Neural cell (in vitro differentiated cells): ENCODE data around the gene IGSF21. TPM values are rescaled to one million over a fixed set of nuclear protein-coding genes. Genes with fewer than 3 reads are reported as not detected.

Experiments
- H2AFZ ChIP-seq: fragments of 200-600, 300-800 bp; sonication (generic), shearing (Covaris generic); 2 replicates; pipeline ENCODE4 v1.6.0; 2014; ENCODE audit warnings: low read depth, mild to moderate bottlenecking, antibody characterized with exemption, low read length, moderate library complexity
- H3F3A ChIP-seq: fragments of 200-600 bp; shearing (Covaris generic); 2 replicates; pipeline ENCODE4 v1.6.1; 2016; ENCODE audit warnings: mild to moderate bottlenecking, moderate library complexity, mixed read lengths, antibody characterized with exemption, low read length; ENCODE audit not compliant: insufficient read depth, poor library complexity, severe bottlenecking
- H3K27ac ChIP-seq: fragments of 200-600, 300-800 bp; sonication (generic), shearing (Covaris generic); 2 replicates; pipeline ENCODE4 v1.5.1; 2014; ENCODE audit warnings: mild to moderate bottlenecking, low read length, moderate library complexity
- H3K27me3 ChIP-seq: fragments of 300-800, 200-600 bp; sonication (generic), shearing (Covaris generic); 2 replicates; pipeline ENCODE4 v1.6.0; 2014; ENCODE audit warnings: mild to moderate bottlenecking, low read depth, low read length, moderate library complexity; ENCODE audit not compliant: insufficient read depth
- H3K36me3 ChIP-seq: fragments of 300-800, 200-600 bp; sonication (generic), shearing (Covaris generic); 2 replicates; pipeline ENCODE4 v1.5.1; 2014; ENCODE audit warnings: mild to moderate bottlenecking, antibody characterized with exemption, low read length, moderate library complexity; ENCODE audit not compliant: insufficient read depth
- H3K4me2 ChIP-seq: fragments of 300-800, 200-600 bp; sonication (generic), shearing (Covaris generic); 2 replicates; pipeline ENCODE4 v1.6.0; 2014; ENCODE audit warnings: mild to moderate bottlenecking, low read length
- H3K4me3 ChIP-seq: fragments of 300-800, 200-600 bp; sonication (generic), shearing (Covaris generic); 2 replicates; pipeline ENCODE4 v1.5.1; 2014; ENCODE audit warnings: mild to moderate bottlenecking, low read length, moderate library complexity
- H3K79me2 ChIP-seq: fragments of 200-600 bp; shearing (Covaris generic); replicated peaks from 2 replicates; pipeline ENCODE4 v1.6.0; 2014; ENCODE audit warnings: mild to moderate bottlenecking, low read length, moderate library complexity; ENCODE audit not compliant: insufficient read depth
- H3K9ac ChIP-seq: fragments of 300-800, 200-600 bp; sonication (generic), shearing (Covaris generic); 2 replicates; pipeline ENCODE4 v1.6.1; 2016; ENCODE audit warnings: mild to moderate bottlenecking, low read length, mixed read lengths
- H3K9me2 ChIP-seq: fragments of 200-600 bp; shearing (Covaris generic); 2 replicates; pipeline ENCODE4 v1.6.1; 2016; ENCODE audit warnings: mild to moderate bottlenecking, low read length, mixed read lengths; ENCODE audit not compliant: insufficient read depth
- H3K9me3 ChIP-seq: fragments of 200-600, 300-800 bp; sonication (generic), shearing (Covaris generic); 2 replicates; pipeline ENCODE4 v1.6.1; 2016; ENCODE audit warnings: mild to moderate bottlenecking, mixed run types, low read length, moderate library complexity, mixed read lengths
- H4K20me1 ChIP-seq: fragments of 200-600 bp; shearing (Covaris generic); 2 replicates; pipeline ENCODE4 v1.6.1; 2016; ENCODE audit warnings: mild to moderate bottlenecking, mixed run types; ENCODE audit not compliant: insufficient read depth
- MXI1 ChIP-seq: fragments of 450-650 bp; conservative IDR thresholded peaks from 2 replicates; pipeline ENCODE4 v1.6.1; 2014; ENCODE audit warnings: antibody characterized with exemption, mild to moderate bottlenecking; ENCODE audit not compliant: poor library complexity, severe bottlenecking
- POLR2AphosphoS5 ChIP-seq: IDR thresholded peaks from 2 replicates; pipeline ENCODE4 v1.6.1; 2012
- TAF1 ChIP-seq: IDR thresholded peaks from 2 replicates; pipeline ENCODE4 v1.6.1; 2012; ENCODE audit warnings: low read depth
- polyA plus RNA-seq: library from polyadenylated mRNA; depleted of rRNA; stranded (reverse); fragments of >200 nt; gene quantifications from 2 replicates; pipeline ENCODE4 v1.2.3, GENCODE V29; 2014
- TF ChIP-seq, protein P1 (sequence below): fragments of 450-650 bp; IDR thresholded peaks from 2 replicates; pipeline ENCODE4 v1.5.1; 2014; ENCODE audit warnings: antibody characterized with exemption, mild to moderate bottlenecking, moderate library complexity; ENCODE audit not compliant: poor library complexity, severe bottlenecking
- TF ChIP-seq, protein P2 (sequence below): IDR thresholded peaks from 2 replicates; pipeline ENCODE4 v1.6.1; 2012; ENCODE audit warnings: borderline replicate concordance

Gene IGSF21
- polyA plus RNA-seq, 1 donor from 2014 or later: 2.4 TPM

GRCh38 chr1:18341291-18342069 is 233.9 kb downstream of the IGSF21 start:
- no peak for TF ChIP-seq MXI1
- no peak for TF ChIP-seq POLR2AphosphoS5
- no peak overlapping the region for H3K9ac ChIP-seq
- no peaks in the 10 kb centered on the region for H3F3A ChIP-seq
- H3K79me2 ChIP-seq: no peaks in the 10 kb centered on the region
- H3K27me3 ChIP-seq: no peaks in the 10 kb centered on the region
- H3K9me2 ChIP-seq: no peaks in the 10 kb centered on the region
- no peak overlapping the region for H3K27ac ChIP-seq
- H3K4me3 ChIP-seq: no peak overlapping the region
- H2AFZ ChIP-seq: no peak overlapping the region
- H3K4me2 ChIP-seq: no peak overlapping the region
- H3K36me3 ChIP-seq: no peaks in the 10 kb centered on the region
- H3K9me3 ChIP-seq: no peaks in the 10 kb centered on the region
- H4K20me1 ChIP-seq: no peaks in the 10 kb centered on the region

GRCh38 chr1:18342744-18343143 is 235.1 kb downstream of the IGSF21 start:
- TF ChIP-seq, protein P1, sequence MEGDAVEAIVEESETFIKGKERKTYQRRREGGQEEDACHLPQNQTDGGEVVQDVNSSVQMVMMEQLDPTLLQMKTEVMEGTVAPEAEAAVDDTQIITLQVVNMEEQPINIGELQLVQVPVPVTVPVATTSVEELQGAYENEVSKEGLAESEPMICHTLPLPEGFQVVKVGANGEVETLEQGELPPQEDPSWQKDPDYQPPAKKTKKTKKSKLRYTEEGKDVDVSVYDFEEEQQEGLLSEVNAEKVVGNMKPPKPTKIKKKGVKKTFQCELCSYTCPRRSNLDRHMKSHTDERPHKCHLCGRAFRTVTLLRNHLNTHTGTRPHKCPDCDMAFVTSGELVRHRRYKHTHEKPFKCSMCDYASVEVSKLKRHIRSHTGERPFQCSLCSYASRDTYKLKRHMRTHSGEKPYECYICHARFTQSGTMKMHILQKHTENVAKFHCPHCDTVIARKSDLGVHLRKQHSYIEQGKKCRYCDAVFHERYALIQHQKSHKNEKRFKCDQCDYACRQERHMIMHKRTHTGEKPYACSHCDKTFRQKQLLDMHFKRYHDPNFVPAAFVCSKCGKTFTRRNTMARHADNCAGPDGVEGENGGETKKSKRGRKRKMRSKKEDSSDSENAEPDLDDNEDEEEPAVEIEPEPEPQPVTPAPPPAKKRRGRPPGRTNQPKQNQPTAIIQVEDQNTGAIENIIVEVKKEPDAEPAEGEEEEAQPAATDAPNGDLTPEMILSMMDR: no peak
- no peak for TF ChIP-seq TAF1
- no peak for TF ChIP-seq MXI1
- TF ChIP-seq, protein P2, sequence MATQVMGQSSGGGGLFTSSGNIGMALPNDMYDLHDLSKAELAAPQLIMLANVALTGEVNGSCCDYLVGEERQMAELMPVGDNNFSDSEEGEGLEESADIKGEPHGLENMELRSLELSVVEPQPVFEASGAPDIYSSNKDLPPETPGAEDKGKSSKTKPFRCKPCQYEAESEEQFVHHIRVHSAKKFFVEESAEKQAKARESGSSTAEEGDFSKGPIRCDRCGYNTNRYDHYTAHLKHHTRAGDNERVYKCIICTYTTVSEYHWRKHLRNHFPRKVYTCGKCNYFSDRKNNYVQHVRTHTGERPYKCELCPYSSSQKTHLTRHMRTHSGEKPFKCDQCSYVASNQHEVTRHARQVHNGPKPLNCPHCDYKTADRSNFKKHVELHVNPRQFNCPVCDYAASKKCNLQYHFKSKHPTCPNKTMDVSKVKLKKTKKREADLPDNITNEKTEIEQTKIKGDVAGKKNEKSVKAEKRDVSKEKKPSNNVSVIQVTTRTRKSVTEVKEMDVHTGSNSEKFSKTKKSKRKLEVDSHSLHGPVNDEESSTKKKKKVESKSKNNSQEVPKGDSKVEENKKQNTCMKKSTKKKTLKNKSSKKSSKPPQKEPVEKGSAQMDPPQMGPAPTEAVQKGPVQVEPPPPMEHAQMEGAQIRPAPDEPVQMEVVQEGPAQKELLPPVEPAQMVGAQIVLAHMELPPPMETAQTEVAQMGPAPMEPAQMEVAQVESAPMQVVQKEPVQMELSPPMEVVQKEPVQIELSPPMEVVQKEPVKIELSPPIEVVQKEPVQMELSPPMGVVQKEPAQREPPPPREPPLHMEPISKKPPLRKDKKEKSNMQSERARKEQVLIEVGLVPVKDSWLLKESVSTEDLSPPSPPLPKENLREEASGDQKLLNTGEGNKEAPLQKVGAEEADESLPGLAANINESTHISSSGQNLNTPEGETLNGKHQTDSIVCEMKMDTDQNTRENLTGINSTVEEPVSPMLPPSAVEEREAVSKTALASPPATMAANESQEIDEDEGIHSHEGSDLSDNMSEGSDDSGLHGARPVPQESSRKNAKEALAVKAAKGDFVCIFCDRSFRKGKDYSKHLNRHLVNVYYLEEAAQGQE: no peak
- Histone ChIP-seq H3F3A (no peaks in the 10 kb centered on the region), H4K20me1 (no peaks in the 10 kb centered on the region), H3K4me2 (no peak overlapping the region), H3K9ac (no peak overlapping the region), H3K36me3 (no peaks in the 10 kb centered on the region), H3K4me3 (no peak overlapping the region), H3K79me2 (no peaks in the 10 kb centered on the region), H3K9me2 (no peaks in the 10 kb centered on the region), H2AFZ (no peak overlapping the region), H3K9me3 (no peaks in the 10 kb centered on the region), H3K27me3 (no peaks in the 10 kb centered on the region), H3K27ac (no peak overlapping the region)

- no peaks in the 10 kb centered on the region for H3K27me3 ChIP-seq
- no peaks in the 10 kb centered on the region for H3K79me2 ChIP-seq
- H2AFZ ChIP-seq: no peak overlapping the region
- TF ChIP-seq MXI1: no peak
- H3K4me2 ChIP-seq: no peak overlapping the region
- no peaks in the 10 kb centered on the region for H3K9me3 ChIP-seq
- no peak overlapping the region for H3K9ac ChIP-seq
- H3F3A ChIP-seq: no peaks in the 10 kb centered on the region
- H3K9me2 ChIP-seq: no peaks in the 10 kb centered on the region
- no peaks in the 10 kb centered on the region for H4K20me1 ChIP-seq
- H3K4me3 ChIP-seq: no peak overlapping the region
- H3K36me3 ChIP-seq: no peaks in the 10 kb centered on the region
- no peak overlapping the region for H3K27ac ChIP-seq
Measured at GRCh38 chr1:18343581-18343980, 236.0 kb downstream of the IGSF21 start.
